ENCODE measurements around the gene MYO5B. TPM values are rescaled to one million over a fixed set of nuclear protein-coding genes. Genes with fewer than 3 reads are reported as not detected.

The MYO5B gene
- polyA plus RNA-seq, 1 donor (not counting 4 experiments of a cell fraction or from before 2014, with no cell fraction given) = 6.8 TPM

- no peak for DNase-seq (ENCODE audit: low read depth, low spot score)
- peaks cover 3% of the 10 kb centered on the region for H3K27me3 ChIP-seq (ENCODE audit: control insufficient read depth, extremely low read depth, insufficient read depth, low read length)
- TF ChIP-seq EZH2 (IDR thresholded peaks at IDR 0.05; ENCODE audit: low read length) = no peak
- TF ChIP-seq, protein P1, sequence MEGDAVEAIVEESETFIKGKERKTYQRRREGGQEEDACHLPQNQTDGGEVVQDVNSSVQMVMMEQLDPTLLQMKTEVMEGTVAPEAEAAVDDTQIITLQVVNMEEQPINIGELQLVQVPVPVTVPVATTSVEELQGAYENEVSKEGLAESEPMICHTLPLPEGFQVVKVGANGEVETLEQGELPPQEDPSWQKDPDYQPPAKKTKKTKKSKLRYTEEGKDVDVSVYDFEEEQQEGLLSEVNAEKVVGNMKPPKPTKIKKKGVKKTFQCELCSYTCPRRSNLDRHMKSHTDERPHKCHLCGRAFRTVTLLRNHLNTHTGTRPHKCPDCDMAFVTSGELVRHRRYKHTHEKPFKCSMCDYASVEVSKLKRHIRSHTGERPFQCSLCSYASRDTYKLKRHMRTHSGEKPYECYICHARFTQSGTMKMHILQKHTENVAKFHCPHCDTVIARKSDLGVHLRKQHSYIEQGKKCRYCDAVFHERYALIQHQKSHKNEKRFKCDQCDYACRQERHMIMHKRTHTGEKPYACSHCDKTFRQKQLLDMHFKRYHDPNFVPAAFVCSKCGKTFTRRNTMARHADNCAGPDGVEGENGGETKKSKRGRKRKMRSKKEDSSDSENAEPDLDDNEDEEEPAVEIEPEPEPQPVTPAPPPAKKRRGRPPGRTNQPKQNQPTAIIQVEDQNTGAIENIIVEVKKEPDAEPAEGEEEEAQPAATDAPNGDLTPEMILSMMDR (optimal IDR thresholded peaks at IDR 0.05 in 1 of 3, IDR thresholded peaks at IDR 0.05 in 1 of 3, conservative IDR thresholded peaks at IDR 0.05 in 1 of 3; ENCODE audit: extremely low read depth in 1 of 3, insufficient read depth in 2 of 3, low read length in 3 of 3) = no peak
- H2AFZ ChIP-seq (ENCODE audit: control insufficient read depth, low read length) = no peak overlapping the region
- H3K9me1 ChIP-seq (ENCODE audit: control insufficient read depth, extremely low read depth, insufficient read depth, low read length) = no peaks in the 10 kb centered on the region
- H3K36me3 ChIP-seq (ENCODE audit: control insufficient read depth in 2 of 2, extremely low read depth in 1 of 2, insufficient read depth in 2 of 2, low read length in 2 of 2) = no peaks in the 10 kb centered on the region
- no peak overlapping the region for H3K9ac ChIP-seq (ENCODE audit: control insufficient read depth, extremely low read depth, insufficient read depth, low read length)
- no peaks in the 10 kb centered on the region for H3K9me3 ChIP-seq (ENCODE audit: control insufficient read depth, low read depth, low read length)
- no peaks in the 10 kb centered on the region for H3K4me1 ChIP-seq (ENCODE audit: control insufficient read depth, extremely low read depth, insufficient read depth, low read length)
- dilution Hi-C loops (cut with MboI; ENCODE audit: extremely low pct_ligation_motif_present, low sequenced_read_pairs) = no loop called here
- H4K20me1 ChIP-seq (ENCODE audit: control insufficient read depth, extremely low read depth, insufficient read depth, low read length) = no peaks in the 10 kb centered on the region
- no peaks in the 10 kb centered on the region for H3K79me2 ChIP-seq (ENCODE audit: control insufficient read depth, insufficient read depth, low read length)
- H3K4me2 ChIP-seq (ENCODE audit: control insufficient read depth, extremely low read depth, insufficient read depth, low read depth, low read length) = no peak overlapping the region
- no peak overlapping the region for H3K27ac ChIP-seq (ENCODE audit: control insufficient read depth, insufficient read depth, low read length)
- H3K4me3 ChIP-seq (ENCODE audit: control insufficient read depth in 2 of 3, extremely low read depth in 1 of 3, insufficient read depth in 2 of 3, low read depth in 1 of 3, low read length in 3 of 3) = no peak overlapping the region
- FAIRE-seq = no peak
These were observed 23.5 kb downstream of the MYO5B start for GRCh38 chr18:50171406-50171805.

GRCh38 chr18:50170004-50170403 is 24.9 kb downstream of the MYO5B start:
- H3K9me3 ChIP-seq (ENCODE audit: control insufficient read depth, low read depth, low read length) = no peaks in the 10 kb centered on the region
- no peak for TF ChIP-seq EZH2 (IDR thresholded peaks at IDR 0.05; ENCODE audit: low read length)
- TF ChIP-seq, protein P1 (optimal IDR thresholded peaks at IDR 0.05 in 1 of 3, IDR thresholded peaks at IDR 0.05 in 1 of 3, conservative IDR thresholded peaks at IDR 0.05 in 1 of 3; ENCODE audit: extremely low read depth in 1 of 3, insufficient read depth in 2 of 3, low read length in 3 of 3) = no peak
- H3K27ac ChIP-seq (ENCODE audit: control insufficient read depth, insufficient read depth, low read length) = no peak overlapping the region
- no peak overlapping the region for H3K9ac ChIP-seq (ENCODE audit: control insufficient read depth, extremely low read depth, insufficient read depth, low read length)
- no peak overlapping the region for H3K4me3 ChIP-seq (ENCODE audit: control insufficient read depth in 2 of 3, extremely low read depth in 1 of 3, insufficient read depth in 2 of 3, low read depth in 1 of 3, low read length in 3 of 3)
- DNase-seq (ENCODE audit: low read depth, low spot score) (no peak), FAIRE-seq (no peak)
- no peaks in the 10 kb centered on the region for H4K20me1 ChIP-seq (ENCODE audit: control insufficient read depth, extremely low read depth, insufficient read depth, low read length)
- H2AFZ ChIP-seq (ENCODE audit: control insufficient read depth, low read length) = no peak overlapping the region
- no peaks in the 10 kb centered on the region for H3K79me2 ChIP-seq (ENCODE audit: control insufficient read depth, insufficient read depth, low read length)
- no peaks in the 10 kb centered on the region for H3K9me1 ChIP-seq (ENCODE audit: control insufficient read depth, extremely low read depth, insufficient read depth, low read length)
- dilution Hi-C loops (cut with MboI; ENCODE audit: extremely low pct_ligation_motif_present, low sequenced_read_pairs) = no loop called here
- no peaks in the 10 kb centered on the region for H3K4me1 ChIP-seq (ENCODE audit: control insufficient read depth, extremely low read depth, insufficient read depth, low read length)
- H3K27me3 ChIP-seq (ENCODE audit: control insufficient read depth, extremely low read depth, insufficient read depth, low read length) = no peaks in the 10 kb centered on the region
- no peak overlapping the region for H3K4me2 ChIP-seq (ENCODE audit: control insufficient read depth, extremely low read depth, insufficient read depth, low read depth, low read length)
- no peaks in the 10 kb centered on the region for H3K36me3 ChIP-seq (ENCODE audit: control insufficient read depth in 2 of 2, extremely low read depth in 1 of 2, insufficient read depth in 2 of 2, low read length in 2 of 2)

Data from keratinocyte (primary cell).